RWPE1 (cell line): ENCODE measurements around the gene VTI1A.

Experiments used
- CTCF ChIA-PET: fragments of 350-600 bp; sonication (Branson Sonifier 250); formaldehyde crosslinking; extraction: SDS; loops from one replicate; lab custom pipeline; 2021; lab: Yijun Ruan, JAX
- POLR2A ChIA-PET: fragments of 400-600 bp; formaldehyde crosslinking; extraction: SDS; loops from one replicate; lab custom pipeline; 2020; ENCODE audit warnings: antibody characterized with exemption; ENCODE audit not compliant: low non-redundant PET; lab: Yijun Ruan, JAX
- DNase-seq: peaks from one replicate; pipeline ENCODE4 v3.0.0; 2012; ENCODE audit warnings: low spot score
- H3K27ac ChIP-seq: fragments of 450-650 bp; 2 replicates; pipeline ENCODE4 v1.5.1; 2017
- CTCF ChIP-seq: fragments of 450-650 bp; conservative IDR thresholded peaks from 2 replicates; pipeline ENCODE4 v1.5.1; 2017; ENCODE audit warnings: low read depth, mild to moderate bottlenecking

Gene VTI1A

GRCh38 chr10:112839928-112840654 lies 393.1 kb downstream of the VTI1A start:
- no peak overlapping the region for H3K27ac ChIP-seq
- CTCF ChIA-PET: no interaction called here
- POLR2A ChIA-PET: no interaction called here
- no peak for DNase-seq
- no peak for TF ChIP-seq CTCF

GRCh38 chr10:112841549-112841948 lies 394.5 kb downstream of the VTI1A start:
- H3K27ac ChIP-seq: no peak overlapping the region
- no peak for TF ChIP-seq CTCF
- no peak for DNase-seq
- POLR2A ChIA-PET: no interaction called here
- CTCF ChIA-PET: interaction anchor here (1.1 kb wide), 1 partner anchor 152 kb away, joined by 4 read pairs; no protein-coding TSS in a partner anchor

- CTCF ChIA-PET: interaction anchor here (0.6 kb wide), 1 partner anchor 752 kb away, joined by 3 read pairs; no protein-coding TSS in a partner anchor
- POLR2A ChIA-PET: no interaction called here
- no peak overlapping the region for H3K27ac ChIP-seq
- DNase-seq: no peak
- TF ChIP-seq CTCF: no peak
These were observed 395.9 kb downstream of the VTI1A start for GRCh38 chr10:112842832-112843360.

GRCh38 chr10:112843623-112844022 lies 396.6 kb downstream of the VTI1A start:
- CTCF ChIA-PET: no interaction called here
- DNase-seq: no peak
- POLR2A ChIA-PET: no interaction called here
- TF ChIP-seq CTCF: no peak
- no peak overlapping the region for H3K27ac ChIP-seq

GRCh38 chr10:112844681-112845544 lies 397.9 kb downstream of the VTI1A start:
- CTCF ChIA-PET: interaction anchor here (0.7 kb wide), 1 partner anchor 23 kb away, joined by 3 read pairs; no protein-coding TSS in a partner anchor
- no peak overlapping the region for H3K27ac ChIP-seq
- POLR2A ChIA-PET: no interaction called here
- TF ChIP-seq CTCF: no peak
- no peak for DNase-seq

GRCh38 chr10:112847778-112848177 lies 400.8 kb downstream of the VTI1A start:
- ChIA-PET CTCF (interaction anchor here (1.0 kb wide), 1 partner anchor 86 kb away, joined by 5 read pairs; no protein-coding TSS in a partner anchor), POLR2A (no interaction called here)
- TF ChIP-seq CTCF: no peak
- DNase-seq: no peak
- no peak overlapping the region for H3K27ac ChIP-seq
